ENCODE measurements around the gene ECE1.

DNA sequence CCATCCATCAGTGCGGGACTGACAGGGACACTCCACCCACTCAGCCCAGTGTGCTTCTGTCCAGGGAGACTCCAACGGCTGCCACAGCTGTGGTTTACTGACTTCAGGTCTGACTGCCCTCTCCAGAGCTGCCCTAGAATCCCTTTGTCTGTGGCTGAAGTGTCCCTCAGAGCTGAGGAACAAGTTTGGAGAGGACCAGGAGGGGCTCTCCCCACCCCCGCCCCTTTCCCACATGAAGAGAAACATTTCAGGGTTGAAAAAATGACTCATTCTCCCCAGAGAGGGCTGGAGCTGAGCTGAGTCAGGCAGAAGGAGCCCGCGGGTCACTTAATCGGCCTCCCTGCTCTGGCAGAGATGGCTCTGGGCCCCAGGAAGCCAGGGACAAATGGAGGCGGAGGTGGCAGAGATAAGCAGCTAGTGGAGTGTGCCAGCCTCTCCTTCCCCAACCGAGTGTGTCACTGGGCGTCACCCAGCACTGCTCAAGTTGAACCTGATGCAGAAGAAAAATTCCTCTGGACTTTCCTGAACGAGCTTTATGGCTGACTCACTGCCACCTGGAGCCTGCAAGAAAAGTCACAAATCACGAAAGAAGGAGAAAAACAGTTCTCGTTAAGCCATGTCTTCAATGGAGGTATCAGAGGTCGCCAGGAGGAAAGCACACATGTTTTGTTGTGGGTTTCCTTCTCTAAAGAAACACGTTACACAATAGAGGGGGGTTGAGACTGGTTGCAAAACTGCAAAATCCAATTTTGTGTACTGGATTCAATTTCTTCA is 34.3 kb upstream of the ECE1 start:
- TF ChIP-seq, protein P1, sequence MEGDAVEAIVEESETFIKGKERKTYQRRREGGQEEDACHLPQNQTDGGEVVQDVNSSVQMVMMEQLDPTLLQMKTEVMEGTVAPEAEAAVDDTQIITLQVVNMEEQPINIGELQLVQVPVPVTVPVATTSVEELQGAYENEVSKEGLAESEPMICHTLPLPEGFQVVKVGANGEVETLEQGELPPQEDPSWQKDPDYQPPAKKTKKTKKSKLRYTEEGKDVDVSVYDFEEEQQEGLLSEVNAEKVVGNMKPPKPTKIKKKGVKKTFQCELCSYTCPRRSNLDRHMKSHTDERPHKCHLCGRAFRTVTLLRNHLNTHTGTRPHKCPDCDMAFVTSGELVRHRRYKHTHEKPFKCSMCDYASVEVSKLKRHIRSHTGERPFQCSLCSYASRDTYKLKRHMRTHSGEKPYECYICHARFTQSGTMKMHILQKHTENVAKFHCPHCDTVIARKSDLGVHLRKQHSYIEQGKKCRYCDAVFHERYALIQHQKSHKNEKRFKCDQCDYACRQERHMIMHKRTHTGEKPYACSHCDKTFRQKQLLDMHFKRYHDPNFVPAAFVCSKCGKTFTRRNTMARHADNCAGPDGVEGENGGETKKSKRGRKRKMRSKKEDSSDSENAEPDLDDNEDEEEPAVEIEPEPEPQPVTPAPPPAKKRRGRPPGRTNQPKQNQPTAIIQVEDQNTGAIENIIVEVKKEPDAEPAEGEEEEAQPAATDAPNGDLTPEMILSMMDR (IDR thresholded peaks at IDR 0.05), result no peak
- TF ChIP-seq POLR2AphosphoS5 (IDR thresholded peaks at IDR 0.05; ENCODE audit: low read depth, low read length) (no peak), TCF7L2 (IDR thresholded peaks at IDR 0.05; ENCODE audit: low read depth, low read length) (peak; percentile 29; the same call in 1 of the 2 replicates), SIN3A (IDR thresholded peaks at IDR 0.05; ENCODE audit: borderline replicate concordance, insufficient read depth, low read depth, low read length) (no peak)
- TF ChIP-seq, protein P2, sequence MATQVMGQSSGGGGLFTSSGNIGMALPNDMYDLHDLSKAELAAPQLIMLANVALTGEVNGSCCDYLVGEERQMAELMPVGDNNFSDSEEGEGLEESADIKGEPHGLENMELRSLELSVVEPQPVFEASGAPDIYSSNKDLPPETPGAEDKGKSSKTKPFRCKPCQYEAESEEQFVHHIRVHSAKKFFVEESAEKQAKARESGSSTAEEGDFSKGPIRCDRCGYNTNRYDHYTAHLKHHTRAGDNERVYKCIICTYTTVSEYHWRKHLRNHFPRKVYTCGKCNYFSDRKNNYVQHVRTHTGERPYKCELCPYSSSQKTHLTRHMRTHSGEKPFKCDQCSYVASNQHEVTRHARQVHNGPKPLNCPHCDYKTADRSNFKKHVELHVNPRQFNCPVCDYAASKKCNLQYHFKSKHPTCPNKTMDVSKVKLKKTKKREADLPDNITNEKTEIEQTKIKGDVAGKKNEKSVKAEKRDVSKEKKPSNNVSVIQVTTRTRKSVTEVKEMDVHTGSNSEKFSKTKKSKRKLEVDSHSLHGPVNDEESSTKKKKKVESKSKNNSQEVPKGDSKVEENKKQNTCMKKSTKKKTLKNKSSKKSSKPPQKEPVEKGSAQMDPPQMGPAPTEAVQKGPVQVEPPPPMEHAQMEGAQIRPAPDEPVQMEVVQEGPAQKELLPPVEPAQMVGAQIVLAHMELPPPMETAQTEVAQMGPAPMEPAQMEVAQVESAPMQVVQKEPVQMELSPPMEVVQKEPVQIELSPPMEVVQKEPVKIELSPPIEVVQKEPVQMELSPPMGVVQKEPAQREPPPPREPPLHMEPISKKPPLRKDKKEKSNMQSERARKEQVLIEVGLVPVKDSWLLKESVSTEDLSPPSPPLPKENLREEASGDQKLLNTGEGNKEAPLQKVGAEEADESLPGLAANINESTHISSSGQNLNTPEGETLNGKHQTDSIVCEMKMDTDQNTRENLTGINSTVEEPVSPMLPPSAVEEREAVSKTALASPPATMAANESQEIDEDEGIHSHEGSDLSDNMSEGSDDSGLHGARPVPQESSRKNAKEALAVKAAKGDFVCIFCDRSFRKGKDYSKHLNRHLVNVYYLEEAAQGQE (IDR thresholded peaks at IDR 0.05; ENCODE audit: insufficient read depth in 1 of 2, low read depth in 2 of 2, low read length in 1 of 2), result no peak
